ENCODE measurements around the gene SLC7A8. TPM values are rescaled to one million over a fixed set of nuclear protein-coding genes. Genes with fewer than 3 reads are reported as not detected.

Gene SLC7A8
- total and polyA plus RNA-seq, 10 of the 15 experiments (the other 5 are each of a cell fraction or from before 2014, with no cell fraction given) = 0.06 to 0.28 (median 0.21) TPM; not detected in 7

DNA sequence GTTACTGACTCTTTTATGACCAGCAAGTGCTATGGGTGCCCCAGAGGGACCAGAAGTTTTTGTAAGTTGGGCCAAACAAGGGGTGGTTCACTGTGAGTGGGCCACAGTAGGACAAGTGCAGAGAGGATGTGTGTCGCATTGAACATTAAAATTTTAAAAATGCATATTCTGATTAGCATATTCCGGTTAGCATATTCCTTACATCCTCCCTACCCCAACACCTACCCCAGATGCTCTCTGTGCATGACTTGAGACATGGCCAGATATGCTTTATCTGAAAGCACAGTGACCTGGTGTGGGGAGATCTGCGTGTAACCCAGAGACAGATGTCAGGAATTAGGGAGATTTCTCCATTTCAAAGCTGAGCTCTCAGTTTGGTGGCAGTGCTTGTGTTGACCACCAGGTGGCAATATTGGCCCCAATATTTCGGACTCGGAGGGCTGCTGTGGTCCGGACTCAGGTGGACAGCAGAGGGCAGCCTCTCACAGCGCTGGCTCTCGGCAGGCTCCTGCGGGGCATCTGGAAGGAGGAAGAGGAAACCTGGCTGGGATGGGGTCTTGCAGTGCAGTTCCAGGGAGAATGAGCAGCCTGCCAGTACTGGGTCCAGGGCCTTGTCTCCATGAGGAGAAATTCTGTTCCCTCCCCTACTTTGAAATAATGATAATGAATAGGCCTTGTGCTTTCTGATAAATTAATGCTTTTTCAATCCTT is 62.8 kb downstream of the SLC7A8 start (continued):
- no peak for TF ChIP-seq MAX (IDR thresholded peaks at IDR 0.05; ENCODE audit: low read depth, low read length)
- peak; percentile 48; the same call in 1 of the 2 replicates for TF ChIP-seq IKZF1 (conservative IDR thresholded peaks at IDR 0.05)
- peak; percentile 99 for TF ChIP-seq SMC3 (IDR thresholded peaks at IDR 0.05; ENCODE audit: borderline replicate concordance, low read length)
- TF ChIP-seq IRF3 (IDR thresholded peaks at IDR 0.05) = no peak
- TF ChIP-seq NFYB (IDR thresholded peaks at IDR 0.05; ENCODE audit: insufficient read depth, low read depth, low read length) = no peak
- peak; percentile 47; the same call in 1 of the 2 replicates for TF ChIP-seq NBN (IDR thresholded peaks at IDR 0.05)
- no peak for TF ChIP-seq GATAD2B (conservative IDR thresholded peaks at IDR 0.05; ENCODE audit: low read depth)
- TF ChIP-seq ZNF592 (IDR thresholded peaks at IDR 0.05) = peak; percentile 88
- TF ChIP-seq KDM1A (IDR thresholded peaks at IDR 0.05; ENCODE audit: borderline replicate concordance) = no peak
- TF ChIP-seq EZH2 (IDR thresholded peaks at IDR 0.05; ENCODE audit: borderline replicate concordance, control insufficient read depth, low read depth, low read length) = no peak
- TF ChIP-seq TCF12 (IDR thresholded peaks at IDR 0.05; ENCODE audit: low read depth, low read length) = 0 out of 2 replicates have a peak, but pooled peaks have one; percentile 14
- TF ChIP-seq PML (IDR thresholded peaks at IDR 0.05; ENCODE audit: low read length) = no peak
- no peak for TF ChIP-seq SRF (IDR thresholded peaks at IDR 0.05; ENCODE audit: low read depth in 2 of 2, low read length in 2 of 2)
- TF ChIP-seq, protein P1, sequence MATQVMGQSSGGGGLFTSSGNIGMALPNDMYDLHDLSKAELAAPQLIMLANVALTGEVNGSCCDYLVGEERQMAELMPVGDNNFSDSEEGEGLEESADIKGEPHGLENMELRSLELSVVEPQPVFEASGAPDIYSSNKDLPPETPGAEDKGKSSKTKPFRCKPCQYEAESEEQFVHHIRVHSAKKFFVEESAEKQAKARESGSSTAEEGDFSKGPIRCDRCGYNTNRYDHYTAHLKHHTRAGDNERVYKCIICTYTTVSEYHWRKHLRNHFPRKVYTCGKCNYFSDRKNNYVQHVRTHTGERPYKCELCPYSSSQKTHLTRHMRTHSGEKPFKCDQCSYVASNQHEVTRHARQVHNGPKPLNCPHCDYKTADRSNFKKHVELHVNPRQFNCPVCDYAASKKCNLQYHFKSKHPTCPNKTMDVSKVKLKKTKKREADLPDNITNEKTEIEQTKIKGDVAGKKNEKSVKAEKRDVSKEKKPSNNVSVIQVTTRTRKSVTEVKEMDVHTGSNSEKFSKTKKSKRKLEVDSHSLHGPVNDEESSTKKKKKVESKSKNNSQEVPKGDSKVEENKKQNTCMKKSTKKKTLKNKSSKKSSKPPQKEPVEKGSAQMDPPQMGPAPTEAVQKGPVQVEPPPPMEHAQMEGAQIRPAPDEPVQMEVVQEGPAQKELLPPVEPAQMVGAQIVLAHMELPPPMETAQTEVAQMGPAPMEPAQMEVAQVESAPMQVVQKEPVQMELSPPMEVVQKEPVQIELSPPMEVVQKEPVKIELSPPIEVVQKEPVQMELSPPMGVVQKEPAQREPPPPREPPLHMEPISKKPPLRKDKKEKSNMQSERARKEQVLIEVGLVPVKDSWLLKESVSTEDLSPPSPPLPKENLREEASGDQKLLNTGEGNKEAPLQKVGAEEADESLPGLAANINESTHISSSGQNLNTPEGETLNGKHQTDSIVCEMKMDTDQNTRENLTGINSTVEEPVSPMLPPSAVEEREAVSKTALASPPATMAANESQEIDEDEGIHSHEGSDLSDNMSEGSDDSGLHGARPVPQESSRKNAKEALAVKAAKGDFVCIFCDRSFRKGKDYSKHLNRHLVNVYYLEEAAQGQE (IDR thresholded peaks at IDR 0.05; ENCODE audit: low read depth, low read length) = no peak
- TF ChIP-seq NFIC (IDR thresholded peaks at IDR 0.05; ENCODE audit: low read depth, low read length) = no peak
- TF ChIP-seq DPF2 (IDR thresholded peaks at IDR 0.05) = no peak
- peak; percentile 49; the same call in 1 of the 3 replicates for TF ChIP-seq POU2F2 (IDR thresholded peaks at IDR 0.05; ENCODE audit: borderline replicate concordance, low read depth, low read length)
- TF ChIP-seq SUZ12 (IDR thresholded peaks at IDR 0.05; ENCODE audit: unreplicated experiment) = no peak
- TF ChIP-seq YY1 (IDR thresholded peaks at IDR 0.05; ENCODE audit: low read depth, low read length) = peak; percentile 86
- TF ChIP-seq JUNB (IDR thresholded peaks at IDR 0.05) = no peak
- no peak for TF ChIP-seq FOS (IDR thresholded peaks at IDR 0.05; ENCODE audit: borderline replicate concordance, extremely low read depth, insufficient read length)
- TF ChIP-seq ZBED1 (IDR thresholded peaks at IDR 0.05; ENCODE audit: borderline replicate concordance) = no peak
- TF ChIP-seq BCL11A (IDR thresholded peaks at IDR 0.05; ENCODE audit: low read depth, low read length) = no peak

Data from GM12878 (cell line).